SK-N-SH treated with all-trans-retinoic acid at 6 μM for 48 hours (cell line): ENCODE data around the gene VTA1.

Experiments used
- ATAC-seq: fragments of 200-7000 bp; cut with Tn5 transposase; 3 replicates; pipeline ENCODE4 v1.9.1; 2020; ENCODE audit warnings: mild to moderate bottlenecking, moderate library complexity
- ARNTL ChIP-seq: fragments of 450-650 bp; formaldehyde crosslinking; IDR thresholded peaks from 2 replicates; pipeline ENCODE4 v1.5.0; 2020; ENCODE audit warnings: low read depth, mild to moderate bottlenecking, moderate library complexity, borderline replicate concordance
- BACH2 ChIP-seq: fragments of 250-450 bp; sonication (Bioruptor Pico); IDR thresholded peaks from 2 replicates; pipeline ENCODE4 v1.9.0; 2021; ENCODE audit warnings: mild to moderate bottlenecking, borderline replicate concordance
- CREB5 ChIP-seq: fragments of 250-450 bp; sonication (Bioruptor Pico); IDR thresholded peaks from 2 replicates; pipeline ENCODE4 v1.5.1; 2020; ENCODE audit warnings: low read depth, mild to moderate bottlenecking, moderate library complexity
- CSDC2 ChIP-seq: fragments of 250-450 bp; sonication (Bioruptor Pico); IDR thresholded peaks from 2 replicates; pipeline ENCODE4 v1.5.0; 2020; ENCODE audit warnings: mild to moderate bottlenecking, moderate library complexity
- CSRNP3 ChIP-seq: fragments of 250-450 bp; sonication (Bioruptor Pico); IDR thresholded peaks from 2 replicates; pipeline ENCODE4 v1.5.1; 2021; ENCODE audit warnings: mild to moderate bottlenecking, moderate library complexity
- ESRRG ChIP-seq: fragments of 250-450 bp; sonication (Bioruptor Pico); IDR thresholded peaks from 2 replicates; pipeline ENCODE4 v1.6.1; 2021; ENCODE audit warnings: mild to moderate bottlenecking
- GLIS3 ChIP-seq: fragments of 250-450 bp; sonication (Bioruptor Pico); IDR thresholded peaks from 2 replicates; pipeline ENCODE4 v1.5.0; 2020; ENCODE audit warnings: mild to moderate bottlenecking, moderate library complexity
- PATZ1 ChIP-seq: fragments of 250-450 bp; sonication (Bioruptor Pico); IDR thresholded peaks from 2 replicates; pipeline ENCODE4 v1.8.0; 2020; ENCODE audit warnings: mild to moderate bottlenecking, moderate library complexity, borderline replicate concordance
- POU6F1 ChIP-seq: fragments of 250-450 bp; sonication (Bioruptor Pico); IDR thresholded peaks from 2 replicates; pipeline ENCODE4 v1.8.0; 2021; ENCODE audit warnings: low read depth, mild to moderate bottlenecking, moderate library complexity, borderline replicate concordance
- PPARA ChIP-seq: fragments of 250-450 bp; sonication (Bioruptor Pico); IDR thresholded peaks from 2 replicates; pipeline ENCODE4 v1.5.0; 2020; ENCODE audit warnings: mild to moderate bottlenecking, borderline replicate concordance
- TCF4 ChIP-seq: fragments of 250-450 bp; sonication (Bioruptor Pico); IDR thresholded peaks from 2 replicates; pipeline ENCODE4 v1.8.0; 2021; ENCODE audit warnings: mild to moderate bottlenecking, moderate library complexity, borderline replicate concordance
- TOX ChIP-seq: fragments of 250-450 bp; sonication (Bioruptor Pico); IDR thresholded peaks from 2 replicates; pipeline ENCODE4 v1.8.0; 2021; ENCODE audit warnings: mild to moderate bottlenecking, moderate library complexity, borderline replicate concordance
- TSHZ2 ChIP-seq: fragments of 250-450 bp; sonication (Bioruptor Pico); IDR thresholded peaks from 2 replicates; pipeline ENCODE4 v1.5.0; 2020; ENCODE audit warnings: mild to moderate bottlenecking, moderate library complexity
- ZC3H10 ChIP-seq: fragments of 250-450 bp; sonication (Bioruptor Pico); IDR thresholded peaks from 2 replicates; pipeline ENCODE4 v1.5.1; 2021; ENCODE audit warnings: mild to moderate bottlenecking, moderate library complexity
- ZFP30 ChIP-seq: fragments of 450-650 bp; formaldehyde crosslinking; IDR thresholded peaks from 2 replicates; pipeline ENCODE4 v1.5.0; 2022; ENCODE audit warnings: mild to moderate bottlenecking, moderate library complexity
- ZNF565 ChIP-seq: fragments of 450-650 bp; formaldehyde crosslinking; conservative IDR thresholded peaks from 2 replicates; pipeline ENCODE4 v1.5.0; 2020; ENCODE audit warnings: low read depth, mild to moderate bottlenecking, moderate library complexity
- ZNF8 ChIP-seq: fragments of 450-650 bp; formaldehyde crosslinking; IDR thresholded peaks from 2 replicates; pipeline ENCODE4 v1.5.0; 2020; ENCODE audit warnings: mild to moderate bottlenecking, moderate library complexity

The VTA1 gene

GRCh38 chr6:142240179-142240578, 93.1 kb downstream of the VTA1 start (continued):
- TF ChIP-seq TSHZ2 (CRISPR knock-in tag): no peak

- no peak for ATAC-seq
- no peak for TF ChIP-seq CREB5
- no peak for TF ChIP-seq ZFP30 (CRISPR knock-in tag)
- TF ChIP-seq PPARA (CRISPR knock-in tag): no peak
- TF ChIP-seq CSDC2 (CRISPR knock-in tag): no peak
Measured at GRCh38 chr6:142241061-142241460, 94.0 kb downstream of the VTA1 start.

- TF ChIP-seq TOX (CRISPR knock-in tag) (no peak), POU6F1 (no peak), CREB5 (no peak), PPARA (CRISPR knock-in tag) (no peak), ZNF565 (CRISPR knock-in tag) (no peak), CSDC2 (CRISPR knock-in tag) (no peak), PATZ1 (CRISPR knock-in tag) (no peak), ARNTL (CRISPR knock-in tag) (no peak), TCF4 (CRISPR knock-in tag) (no peak), ZNF8 (CRISPR knock-in tag) (no peak), CSRNP3 (CRISPR knock-in tag) (no peak), BACH2 (CRISPR knock-in tag) (no peak), GLIS3 (CRISPR knock-in tag) (no peak), ESRRG (CRISPR knock-in tag) (no peak), ZC3H10 (CRISPR knock-in tag) (no peak)
- ATAC-seq: peak; percentile 75
Measured at GRCh38 chr6:142242269-142242668, 95.2 kb downstream of the VTA1 start.

- no peak for ATAC-seq
- no peak for TF ChIP-seq CREB5
Measured at GRCh38 chr6:142246960-142247359, 99.9 kb downstream of the VTA1 start.
